Measurements from ENCODE around the gene SENP3. TPM values are rescaled to one million over a fixed set of nuclear protein-coding genes. Genes with fewer than 3 reads are reported as not detected.

The SENP3 gene
- total RNA-seq, 2 experiments from 2014 or later = 60.2 to 63.2 TPM

- Mint-ChIP-seq H3K4me1 (ENCODE audit: low read depth) (peaks cover 2% of the 10 kb centered on the region), H3K27ac (no peak overlapping the region), H3K9me3 (no peaks in the 10 kb centered on the region), H3K27me3 (no peaks in the 10 kb centered on the region), H3K4me3 (no peak overlapping the region), H3K36me3 (ENCODE audit: low read depth) (peaks cover 2% of the 10 kb centered on the region)
- TF ChIP-seq CTCF (IDR thresholded peaks at IDR 0.05) = no peak
- ChIA-PET POLR2A (interaction anchor here (0.9 to 3.1 kb wide), 2 partner anchors 8 to 69 kb away, joined by 4 to 10 read pairs; partner anchors contain the start of genes TP53 and WRAP53), CTCF (interaction anchor here (0.8 to 1.3 kb wide), 3 partner anchors 9 to 14 kb away, joined by 3 to 5 read pairs (median 3); partner anchors contain the start of gene SAT2)
- intact Hi-C loops (cut with micrococcal nuclease) = no loop called here
- DNase-seq = no peak
- ATAC-seq = no peak
Observed at GRCh38 chr17:7618608-7619007, 56.9 kb downstream of the SENP3 start.

- no peak overlapping the region for H3K27ac Mint-ChIP-seq
- no peak for DNase-seq
- no peak for TF ChIP-seq CTCF (IDR thresholded peaks at IDR 0.05)
- ChIA-PET CTCF (interaction anchor here (0.6 to 1.8 kb wide), 2 partner anchors 52 to 67 kb away, joined by 3 to 6 read pairs; partner anchors contain the start of gene WRAP53), POLR2A (interaction anchor here (1.0 to 3.1 kb wide), 2 partner anchors 67 to 627 kb away, joined by 3 to 10 read pairs; partner anchors contain the start of genes CTC1, TP53 and WRAP53)
- ATAC-seq = no peak
- H3K27me3 Mint-ChIP-seq = no peaks in the 10 kb centered on the region
- no peaks in the 10 kb centered on the region for H3K4me1 Mint-ChIP-seq (ENCODE audit: low read depth)
- H3K36me3 Mint-ChIP-seq (ENCODE audit: low read depth) = no peaks in the 10 kb centered on the region
- intact Hi-C loops (cut with micrococcal nuclease) = no loop called here
- no peaks in the 10 kb centered on the region for H3K9me3 Mint-ChIP-seq
- H3K4me3 Mint-ChIP-seq = no peak overlapping the region
Observed at GRCh38 chr17:7620835-7621234, 59.1 kb downstream of the SENP3 start.

Other genes starting within 250 kb of the SENP3 start
- gene GPS2, start 246.6 kb upstream of the SENP3 start, total RNA-seq = 10 to 100 TPM; 31.8 to 36.8 TPM
- 10 to 100 TPM; 36.2 to 40.4 TPM for gene NEURL4, start 232.6 kb upstream of the SENP3 start, total RNA-seq
- 100 to 1,000 TPM; 309 to 342 TPM for gene ACAP1, start 225.4 kb upstream of the SENP3 start, total RNA-seq
- 10 to 100 TPM; 11.0 to 11.2 TPM for gene KCTD11, start 209.8 kb upstream of the SENP3 start, total RNA-seq
- not detected for gene TMEM95, start 206.8 kb upstream of the SENP3 start, total RNA-seq
- 1 to 10 TPM; 6.8 to 6.9 TPM for gene TNK1, start 180.8 kb upstream of the SENP3 start, total RNA-seq
- 10 to 100 TPM; 62.6 to 71.1 TPM for gene PLSCR3, start 167.4 kb upstream of the SENP3 start, total RNA-seq
- 10 to 100 TPM; 55.8 to 60.6 TPM for gene TMEM256, start 157.8 kb upstream of the SENP3 start, total RNA-seq
- 10 to 100 TPM in 1 of 2 experiments, 1 to 10 TPM in 1; 9.4 to 10.9 TPM for gene NLGN2, start 154.1 kb upstream of the SENP3 start, total RNA-seq
- gene SPEM1, start 141.6 kb upstream of the SENP3 start, total RNA-seq = under 1 TPM in 1 of 2 experiments, not detected in 1; 0.36 TPM
- gene SPEM2, start 136.3 kb upstream of the SENP3 start, total RNA-seq = not detected
- not detected for gene SPEM3, start 133.1 kb upstream of the SENP3 start, total RNA-seq
- 10 to 100 TPM; 12.5 to 14.2 TPM for gene TMEM102, start 126.5 kb upstream of the SENP3 start, total RNA-seq
- gene FGF11, start 122.4 kb upstream of the SENP3 start, total RNA-seq = 10 to 100 TPM; 16.5 to 16.6 TPM
- 10 to 100 TPM; 11.5 to 11.7 TPM for gene CHRNB1, start 116.9 kb upstream of the SENP3 start, total RNA-seq
- gene ZBTB4, start 82.3 kb upstream of the SENP3 start, total RNA-seq = 10 to 100 TPM; 24.3 to 24.6 TPM
- gene SLC35G6, start 80.5 kb upstream of the SENP3 start, total RNA-seq = not detected
- gene POLR2A, start 77.6 kb upstream of the SENP3 start, total RNA-seq = 100 to 1,000 TPM; 219 to 223 TPM
- 10 to 100 TPM; 11.8 to 13.8 TPM for gene TNFSF12, start 12.9 kb upstream of the SENP3 start, total RNA-seq
- 1 to 10 TPM; 4.0 to 6.9 TPM for gene TNFSF13, start 3.2 kb upstream of the SENP3 start, total RNA-seq
- gene CD68, start 17.7 kb downstream of the SENP3 start, total RNA-seq = 10 to 100 TPM; 11.4 to 12.9 TPM
- 10 to 100 TPM; 50.9 to 51.4 TPM for gene MPDU1, start 21.9 kb downstream of the SENP3 start, total RNA-seq
- gene SOX15, start 28.2 kb downstream of the SENP3 start, total RNA-seq = under 1 TPM in 1 of 2 experiments, not detected in 1; 0.25 TPM
- 10 to 100 TPM; 28.6 to 33.1 TPM for gene FXR2, start 53.0 kb downstream of the SENP3 start, total RNA-seq
- gene SAT2, start 65.9 kb downstream of the SENP3 start, total RNA-seq = 10 to 100 TPM; 15.6 to 22.2 TPM
- not detected for gene SHBG, start 68.2 kb downstream of the SENP3 start, total RNA-seq
- under 1 TPM in 1 of 2 experiments, not detected in 1; 0.38 TPM for gene ATP1B2, start 89.0 kb downstream of the SENP3 start, total RNA-seq
- 100 to 1,000 TPM; 129 to 138 TPM for gene TP53, start 125.6 kb downstream of the SENP3 start, total RNA-seq
- gene WRAP53, start 126.6 kb downstream of the SENP3 start, total RNA-seq = 10 to 100 TPM; 27.5 to 28.6 TPM
- gene EFNB3, start 143.3 kb downstream of the SENP3 start, total RNA-seq = not detected
- gene DNAH2, start 155.8 kb downstream of the SENP3 start, total RNA-seq = not detected